HUES6 (cell line): ENCODE measurements around the gene MAPK14.

Experiments
- H3K27ac ChIP-seq: 2 replicates; pipeline ENCODE4 v1.7.0; 2013; ENCODE audit warnings: low read depth, mild to moderate bottlenecking, low read length, inconsistent platforms
- H3K27me3 ChIP-seq: 2 replicates; pipeline ENCODE4 v1.6.1; 2013; ENCODE audit warnings: low read length; ENCODE audit not compliant: control insufficient read depth, insufficient read depth
- H3K36me3 ChIP-seq: 2 replicates; pipeline ENCODE4 v1.6.1; 2013; ENCODE audit warnings: low read length; ENCODE audit not compliant: control insufficient read depth, insufficient read depth
- H3K4me1 ChIP-seq: 2 replicates; pipeline ENCODE4 v1.6.1; 2013; ENCODE audit warnings: low read length; ENCODE audit not compliant: control insufficient read depth, insufficient read depth
- H3K4me3 ChIP-seq: 2 replicates; pipeline ENCODE4 v1.5.1; 2013; ENCODE audit warnings: low read depth, low read length
- H3K9ac ChIP-seq: one replicate; pipeline ENCODE4 v1.6.1; 2013; ENCODE audit warnings: mild to moderate bottlenecking, low read length
- H3K9me3 ChIP-seq: 2 replicates; pipeline ENCODE4 v1.6.1; 2013; ENCODE audit warnings: low read depth, low read length; ENCODE audit not compliant: control insufficient read depth, insufficient read depth

MAPK14 gene

GRCh38 chr6:36054956-36055355 is 27.3 kb downstream of the MAPK14 start:
- Histone ChIP-seq H3K9me3 (no peaks in the 10 kb centered on the region), H3K27me3 (no peaks in the 10 kb centered on the region), H3K36me3 (peaks cover 25% of the 10 kb centered on the region), H3K4me1 (0 out of 2 replicates have a peak, but pooled peaks cover 5% of the 10 kb centered on the region), H3K27ac (no peak overlapping the region), H3K9ac (no peak overlapping the region), H3K4me3 (no peak overlapping the region)

GRCh38 chr6:36056178-36056577 is 28.6 kb downstream of the MAPK14 start:
- Histone ChIP-seq H3K27ac (no peak overlapping the region), H3K27me3 (no peaks in the 10 kb centered on the region), H3K9ac (no peak overlapping the region), H3K4me1 (0 out of 2 replicates have a peak, but pooled peaks cover 5% of the 10 kb centered on the region), H3K9me3 (no peaks in the 10 kb centered on the region), H3K36me3 (peaks cover 31% of the 10 kb centered on the region), H3K4me3 (no peak overlapping the region)

- Histone ChIP-seq H3K4me3 (no peak overlapping the region), H3K9ac (no peak overlapping the region), H3K27me3 (no peaks in the 10 kb centered on the region), H3K9me3 (no peaks in the 10 kb centered on the region), H3K27ac (no peak overlapping the region), H3K4me1 (no peaks in the 10 kb centered on the region; the same call in none of the 2 replicates), H3K36me3 (peaks cover 14% of the 10 kb centered on the region)
Measured at GRCh38 chr6:36061236-36061635, 33.6 kb downstream of the MAPK14 start.

GRCh38 chr6:36062247-36062646 is 34.6 kb downstream of the MAPK14 start:
- peaks cover 14% of the 10 kb centered on the region for H3K36me3 ChIP-seq
- no peak overlapping the region for H3K9ac ChIP-seq
- H3K4me1 ChIP-seq = no peaks in the 10 kb centered on the region; the same call in none of the 2 replicates
- no peak overlapping the region for H3K27ac ChIP-seq
- no peaks in the 10 kb centered on the region for H3K9me3 ChIP-seq
- H3K27me3 ChIP-seq = no peaks in the 10 kb centered on the region
- no peak overlapping the region for H3K4me3 ChIP-seq

- Histone ChIP-seq H3K27me3 (no peaks in the 10 kb centered on the region), H3K4me1 (no peaks in the 10 kb centered on the region; the same call in none of the 2 replicates), H3K27ac (no peak overlapping the region), H3K9ac (no peak overlapping the region), H3K9me3 (no peaks in the 10 kb centered on the region), H3K4me3 (no peak overlapping the region), H3K36me3 (peaks cover 14% of the 10 kb centered on the region)
Measured at GRCh38 chr6:36063318-36064060, 35.9 kb downstream of the MAPK14 start.

- Histone ChIP-seq H3K9ac (no peak overlapping the region), H3K4me3 (no peak overlapping the region), H3K27ac (no peak overlapping the region), H3K9me3 (no peaks in the 10 kb centered on the region), H3K27me3 (no peaks in the 10 kb centered on the region), H3K4me1 (no peaks in the 10 kb centered on the region; the same call in none of the 2 replicates), H3K36me3 (peaks cover 7% of the 10 kb centered on the region)
Measured at GRCh38 chr6:36064770-36065396, 37.3 kb downstream of the MAPK14 start.

- no peak overlapping the region for H3K27ac ChIP-seq
- no peaks in the 10 kb centered on the region for H3K36me3 ChIP-seq
- no peak overlapping the region for H3K9ac ChIP-seq
- H3K4me3 ChIP-seq = no peak overlapping the region
- no peaks in the 10 kb centered on the region for H3K9me3 ChIP-seq
- H3K4me1 ChIP-seq = no peaks in the 10 kb centered on the region; the same call in none of the 2 replicates
- H3K27me3 ChIP-seq = no peaks in the 10 kb centered on the region
Measured at GRCh38 chr6:36065916-36066315, 38.3 kb downstream of the MAPK14 start.

- Histone ChIP-seq H3K4me1 (no peaks in the 10 kb centered on the region; the same call in none of the 2 replicates), H3K27ac (no peak overlapping the region), H3K36me3 (no peaks in the 10 kb centered on the region), H3K9ac (no peak overlapping the region), H3K4me3 (no peak overlapping the region), H3K27me3 (no peaks in the 10 kb centered on the region), H3K9me3 (no peaks in the 10 kb centered on the region)
Measured at GRCh38 chr6:36066817-36067216, 39.2 kb downstream of the MAPK14 start.

- no peaks in the 10 kb centered on the region for H3K27me3 ChIP-seq
- H3K4me3 ChIP-seq = no peak overlapping the region
- no peaks in the 10 kb centered on the region for H3K36me3 ChIP-seq
- H3K9me3 ChIP-seq = no peaks in the 10 kb centered on the region
- H3K4me1 ChIP-seq = no peaks in the 10 kb centered on the region; the same call in none of the 2 replicates
- H3K9ac ChIP-seq = no peak overlapping the region
- no peak overlapping the region for H3K27ac ChIP-seq
Measured at GRCh38 chr6:36067374-36068011, 39.9 kb downstream of the MAPK14 start.

GRCh38 chr6:36068012-36068392 is 40.4 kb downstream of the MAPK14 start:
- Histone ChIP-seq H3K27ac (no peak overlapping the region), H3K4me3 (no peak overlapping the region), H3K36me3 (peaks cover 4% of the 10 kb centered on the region; the same call in 1 of the 2 replicates), H3K9ac (no peak overlapping the region), H3K27me3 (no peaks in the 10 kb centered on the region), H3K4me1 (no peaks in the 10 kb centered on the region; the same call in none of the 2 replicates), H3K9me3 (no peaks in the 10 kb centered on the region)

GRCh38 chr6:36068586-36068985 is 41.0 kb downstream of the MAPK14 start:
- Histone ChIP-seq H3K9ac (no peak overlapping the region), H3K4me3 (no peak overlapping the region), H3K9me3 (no peaks in the 10 kb centered on the region), H3K27me3 (no peaks in the 10 kb centered on the region), H3K36me3 (peaks cover 10% of the 10 kb centered on the region; the same call in 1 of the 2 replicates), H3K4me1 (no peaks in the 10 kb centered on the region; the same call in none of the 2 replicates), H3K27ac (no peak overlapping the region)
